ENCODE measurements around the gene CNTRL.
"Not testable (repeated sequence)": the region's sequence is repeated elsewhere in the genome, so short reads cannot be mapped to it uniquely, and the experiment has no call there.

Gene CNTRL

GRCh38 chr9:121071756-121072421 is 2.9 kb upstream of the CNTRL start:
- in situ Hi-C loops (cut with HindIII; ENCODE audit: low sequenced_read_pairs): no loop called here

GRCh38 chr9:121073038-121073437 is 1.7 kb upstream of the CNTRL start:
- in situ Hi-C loops (cut with HindIII; ENCODE audit: low sequenced_read_pairs): no loop called here

GRCh38 chr9:121075251-121076036 is 689 bp downstream of the CNTRL start:
- in situ Hi-C loops (cut with HindIII; ENCODE audit: low sequenced_read_pairs): no loop called here

GRCh38 chr9:121082075-121082474 is 7.3 kb downstream of the CNTRL start:
- in situ Hi-C loops (cut with HindIII; ENCODE audit: low sequenced_read_pairs): no loop called here

- in situ Hi-C loops (cut with HindIII; ENCODE audit: low sequenced_read_pairs): no loop called here
Observed at GRCh38 chr9:121085661-121086060, 10.9 kb downstream of the CNTRL start.

- in situ Hi-C loops (cut with HindIII; ENCODE audit: low sequenced_read_pairs): no loop called here
Observed at GRCh38 chr9:121088576-121088975, 13.8 kb downstream of the CNTRL start.

- in situ Hi-C loops (cut with HindIII; ENCODE audit: low sequenced_read_pairs): not testable (repeated sequence)
Observed at GRCh38 chr9:121090743-121091142, 16.0 kb downstream of the CNTRL start.

- in situ Hi-C loops (cut with HindIII; ENCODE audit: low sequenced_read_pairs): no loop called here
Observed at GRCh38 chr9:121095057-121095456, 20.3 kb downstream of the CNTRL start.

- in situ Hi-C loops (cut with HindIII; ENCODE audit: low sequenced_read_pairs): no loop called here
Observed at GRCh38 chr9:121098567-121099198, 23.9 kb downstream of the CNTRL start.

GRCh38 chr9:121104054-121104453 is 29.3 kb downstream of the CNTRL start:
- in situ Hi-C loops (cut with HindIII; ENCODE audit: low sequenced_read_pairs): not testable (repeated sequence)

- in situ Hi-C loops (cut with HindIII; ENCODE audit: low sequenced_read_pairs): no loop called here
Observed at GRCh38 chr9:121105531-121105930, 30.8 kb downstream of the CNTRL start.

- in situ Hi-C loops (cut with HindIII; ENCODE audit: low sequenced_read_pairs): no loop called here
Observed at GRCh38 chr9:121107029-121107428, 32.3 kb downstream of the CNTRL start.

GRCh38 chr9:121107881-121108280 is 33.1 kb downstream of the CNTRL start:
- in situ Hi-C loops (cut with HindIII; ENCODE audit: low sequenced_read_pairs): no loop called here

- in situ Hi-C loops (cut with HindIII; ENCODE audit: low sequenced_read_pairs): no loop called here
Observed at GRCh38 chr9:121115466-121115865, 40.7 kb downstream of the CNTRL start.

- in situ Hi-C loops (cut with HindIII; ENCODE audit: low sequenced_read_pairs): no loop called here
Observed at GRCh38 chr9:121118266-121118665, 43.5 kb downstream of the CNTRL start.

- in situ Hi-C loops (cut with HindIII; ENCODE audit: low sequenced_read_pairs): no loop called here
Observed at GRCh38 chr9:121120386-121120785, 45.6 kb downstream of the CNTRL start.

- in situ Hi-C loops (cut with HindIII; ENCODE audit: low sequenced_read_pairs): no loop called here
Observed at GRCh38 chr9:121121582-121122087, 46.9 kb downstream of the CNTRL start.

- in situ Hi-C loops (cut with HindIII; ENCODE audit: low sequenced_read_pairs): no loop called here
Observed at GRCh38 chr9:121122246-121123032, 47.7 kb downstream of the CNTRL start.

GRCh38 chr9:121123816-121124535 is 49.2 kb downstream of the CNTRL start:
- in situ Hi-C loops (cut with HindIII; ENCODE audit: low sequenced_read_pairs): no loop called here

GRCh38 chr9:121125590-121125989 is 50.8 kb downstream of the CNTRL start:
- in situ Hi-C loops (cut with HindIII; ENCODE audit: low sequenced_read_pairs): no loop called here
